Uterus (tissue), 2 donors: ENCODE results near the gene FNIP2.

Source experiments
- POLR2A ChIP-seq, 2 donors: fragments of 450-650 bp; IDR thresholded peaks; one replicate each; pipeline ENCODE4 v1.6.1; 2016; ENCODE audit warnings: antibody characterized with exemption in 2 of 2, mild to moderate bottlenecking in 1 of 2, moderate library complexity in 1 of 2
- TF ChIP-seq, protein P1 (sequence below), 4 experiments: fragments of 200-600 bp in 2 of 4; fragments of 450-650 bp in 2 of 4; sonication (generic) in 2 of 4; IDR thresholded peaks; one replicate each; pipeline ENCODE4 v1.5.1; 2016 to 2019; ENCODE audit warnings: antibody characterized with exemption in 4 of 4, mild to moderate bottlenecking in 2 of 4, moderate library complexity in 1 of 4

DNA sequence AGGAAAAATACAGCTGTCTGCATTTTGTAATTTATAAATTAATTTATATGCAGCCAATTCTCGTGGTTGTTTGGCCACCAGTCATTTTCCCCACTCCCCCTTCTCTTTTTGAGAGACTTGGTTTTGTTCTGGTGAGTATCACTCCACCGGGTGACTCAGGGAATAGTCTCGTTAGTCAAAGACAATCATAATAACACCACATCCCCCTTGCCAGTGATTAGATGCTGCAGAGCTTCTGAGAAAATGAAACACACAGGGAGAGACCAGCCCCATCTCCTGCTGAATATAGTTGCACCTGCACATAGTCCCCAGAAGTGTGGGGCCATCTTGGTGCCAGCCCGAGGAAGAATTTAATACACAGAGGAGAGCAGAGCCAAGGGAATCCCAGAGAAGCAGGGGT is 8.0 kb upstream of the FNIP2 start:
- TF ChIP-seq, protein P1, sequence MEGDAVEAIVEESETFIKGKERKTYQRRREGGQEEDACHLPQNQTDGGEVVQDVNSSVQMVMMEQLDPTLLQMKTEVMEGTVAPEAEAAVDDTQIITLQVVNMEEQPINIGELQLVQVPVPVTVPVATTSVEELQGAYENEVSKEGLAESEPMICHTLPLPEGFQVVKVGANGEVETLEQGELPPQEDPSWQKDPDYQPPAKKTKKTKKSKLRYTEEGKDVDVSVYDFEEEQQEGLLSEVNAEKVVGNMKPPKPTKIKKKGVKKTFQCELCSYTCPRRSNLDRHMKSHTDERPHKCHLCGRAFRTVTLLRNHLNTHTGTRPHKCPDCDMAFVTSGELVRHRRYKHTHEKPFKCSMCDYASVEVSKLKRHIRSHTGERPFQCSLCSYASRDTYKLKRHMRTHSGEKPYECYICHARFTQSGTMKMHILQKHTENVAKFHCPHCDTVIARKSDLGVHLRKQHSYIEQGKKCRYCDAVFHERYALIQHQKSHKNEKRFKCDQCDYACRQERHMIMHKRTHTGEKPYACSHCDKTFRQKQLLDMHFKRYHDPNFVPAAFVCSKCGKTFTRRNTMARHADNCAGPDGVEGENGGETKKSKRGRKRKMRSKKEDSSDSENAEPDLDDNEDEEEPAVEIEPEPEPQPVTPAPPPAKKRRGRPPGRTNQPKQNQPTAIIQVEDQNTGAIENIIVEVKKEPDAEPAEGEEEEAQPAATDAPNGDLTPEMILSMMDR (IDR thresholded peaks at IDR 0.05) = no peak
- TF ChIP-seq POLR2A (IDR thresholded peaks at IDR 0.05) = no peak
